ENCODE results near the gene BTG4.

The BTG4 gene

GRCh38 chr11:111531687-111532364, 19.6 kb upstream of the BTG4 start:
- no peak overlapping the region for H3K27ac ChIP-seq
- TF ChIP-seq CTCF (conservative IDR thresholded peaks at IDR 0.05), result no peak

- H3K27ac ChIP-seq, result no peak overlapping the region
- TF ChIP-seq CTCF (conservative IDR thresholded peaks at IDR 0.05), result no peak
Measured at GRCh38 chr11:111531136-111531535, 18.9 kb upstream of the BTG4 start.

- no peak for TF ChIP-seq CTCF (conservative IDR thresholded peaks at IDR 0.05)
- H3K27ac ChIP-seq, result no peak overlapping the region
Measured at GRCh38 chr11:111530091-111530490, 17.9 kb upstream of the BTG4 start.

GRCh38 chr11:111528557-111528956, 16.4 kb upstream of the BTG4 start:
- no peak overlapping the region for H3K27ac ChIP-seq
- TF ChIP-seq CTCF (conservative IDR thresholded peaks at IDR 0.05), result peak; percentile 71

GRCh38 chr11:111527279-111527678, 15.1 kb upstream of the BTG4 start:
- no peak for TF ChIP-seq CTCF (conservative IDR thresholded peaks at IDR 0.05)
- H3K27ac ChIP-seq, result no peak overlapping the region

- no peak overlapping the region for H3K27ac ChIP-seq
- TF ChIP-seq CTCF (conservative IDR thresholded peaks at IDR 0.05), result no peak
Measured at GRCh38 chr11:111526501-111526900, 14.3 kb upstream of the BTG4 start.

- no peak for TF ChIP-seq CTCF (conservative IDR thresholded peaks at IDR 0.05)
- no peak overlapping the region for H3K27ac ChIP-seq
Measured at GRCh38 chr11:111525456-111525855, 13.3 kb upstream of the BTG4 start.
